22Rv1 (cell line): ENCODE data around the gene ZNF438.

Experiments used
- CTCF ChIP-seq: fragments of 450-650 bp; IDR thresholded peaks from 2 replicates; pipeline ENCODE4 v1.5.1; 2017; ENCODE audit warnings: mild to moderate bottlenecking
- ZFX ChIP-seq: fragments of 450-650 bp; IDR thresholded peaks from 2 replicates; pipeline ENCODE4 v1.6.1; 2017; ENCODE audit warnings: antibody characterized with exemption, borderline replicate concordance

GRCh38 chr10:31055573-31056251 is 24.0 kb upstream of the ZNF438 start:
- TF ChIP-seq CTCF = no peak
- no peak for TF ChIP-seq ZFX
